HCT116 (cell line): ENCODE results near the gene TGFBI.

Experiments
- EGR1 ChIP-seq: IDR thresholded peaks from 2 replicates; pipeline ENCODE4 v1.6.1; 2012; ENCODE audit warnings: low read depth
- EZH2 ChIP-seq: fragments of 200-600 bp; sonication (generic); IDR thresholded peaks from 2 replicates; pipeline ENCODE4 v1.6.1; 2017; ENCODE audit warnings: antibody characterized with exemption, mixed run types
- EZH2phosphoT487 ChIP-seq: fragments of 200-600 bp; IDR thresholded peaks from 2 replicates; pipeline ENCODE4 v1.6.1; 2018; ENCODE audit warnings: antibody characterized with exemption, borderline replicate concordance
- FOSL1 ChIP-seq: IDR thresholded peaks from 2 replicates; pipeline ENCODE4 v1.6.1; 2012; ENCODE audit warnings: low read depth
- POLR2A ChIP-seq: IDR thresholded peaks from 2 replicates; pipeline ENCODE4 v1.7.0; 2011; ENCODE audit warnings: borderline replicate concordance; ENCODE audit not compliant: insufficient read depth, insufficient read length; ENCODE audit errors: extremely low read depth
- POLR2AphosphoS5 ChIP-seq: IDR thresholded peaks from 2 replicates; pipeline ENCODE4 v1.6.1; 2011; ENCODE audit warnings: mild to moderate bottlenecking, low read depth, low read length, moderate library complexity
- ZFX ChIP-seq: fragments of 450-650 bp; IDR thresholded peaks from 2 replicates; pipeline ENCODE4 v1.6.1; 2017
- ZNF274 ChIP-seq: fragments of 200-500 bp; sonication (Bioruptor generic); IDR thresholded peaks from 2 replicates; pipeline ENCODE4 v1.6.1; 2014; ENCODE audit warnings: mild to moderate bottlenecking, low read depth, low read length, inconsistent platforms
- TF ChIP-seq, protein P1 (sequence below), 3 experiments: fragments of 200-600 bp in 1 of 3; sonication (generic) in 1 of 3; IDR thresholded peaks in 2 of 3; conservative IDR thresholded peaks in 1 of 3; 2 replicates each; pipeline ENCODE4 v1.5.1; 2012 to 2017; ENCODE audit warnings: low read depth in 2 of 3, low read length in 2 of 3, antibody characterized with exemption in 1 of 3, borderline replicate concordance in 1 of 3, control low read depth in 1 of 3, mild to moderate bottlenecking in 1 of 3, mixed read lengths in 1 of 3, mixed run types in 1 of 3, moderate library complexity in 1 of 3; ENCODE audit not compliant: insufficient read depth in 1 of 3
- TF ChIP-seq, protein P2 (sequence below): IDR thresholded peaks from 2 replicates; pipeline ENCODE4 v1.6.1; 2011; ENCODE audit warnings: mild to moderate bottlenecking, low read length, moderate library complexity; ENCODE audit not compliant: insufficient replicate concordance; ENCODE audit errors: extremely low read depth
- TF ChIP-seq, protein P3 (sequence below): IDR thresholded peaks from 2 replicates; pipeline ENCODE4 v1.6.1; 2012; ENCODE audit warnings: low read depth

DNA sequence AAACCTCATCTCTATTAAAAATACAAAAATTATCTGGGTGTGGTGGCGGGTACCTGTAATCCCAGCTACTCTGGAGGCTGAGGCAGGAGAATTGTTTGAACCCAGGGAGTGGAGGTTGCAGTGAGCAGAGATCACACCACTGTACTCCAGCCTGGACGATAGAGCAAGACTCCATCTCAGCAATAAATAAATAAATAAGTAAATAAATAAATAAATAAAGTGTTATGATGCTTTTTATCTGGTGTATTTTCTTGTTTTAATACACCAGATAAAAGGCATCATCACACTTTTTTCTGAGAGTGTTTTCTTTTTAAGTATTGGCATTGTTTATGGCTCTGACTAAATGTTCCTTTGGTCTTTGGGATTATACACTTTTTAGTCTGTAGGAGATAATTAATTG is 49.8 kb upstream of the TGFBI start:
- TF ChIP-seq POLR2A (no peak), POLR2AphosphoS5 (no peak), ZFX (no peak), ZNF274 (no peak), EZH2 (no peak), EGR1 (no peak), EZH2phosphoT487 (no peak), FOSL1 (no peak)
- TF ChIP-seq, protein P1, sequence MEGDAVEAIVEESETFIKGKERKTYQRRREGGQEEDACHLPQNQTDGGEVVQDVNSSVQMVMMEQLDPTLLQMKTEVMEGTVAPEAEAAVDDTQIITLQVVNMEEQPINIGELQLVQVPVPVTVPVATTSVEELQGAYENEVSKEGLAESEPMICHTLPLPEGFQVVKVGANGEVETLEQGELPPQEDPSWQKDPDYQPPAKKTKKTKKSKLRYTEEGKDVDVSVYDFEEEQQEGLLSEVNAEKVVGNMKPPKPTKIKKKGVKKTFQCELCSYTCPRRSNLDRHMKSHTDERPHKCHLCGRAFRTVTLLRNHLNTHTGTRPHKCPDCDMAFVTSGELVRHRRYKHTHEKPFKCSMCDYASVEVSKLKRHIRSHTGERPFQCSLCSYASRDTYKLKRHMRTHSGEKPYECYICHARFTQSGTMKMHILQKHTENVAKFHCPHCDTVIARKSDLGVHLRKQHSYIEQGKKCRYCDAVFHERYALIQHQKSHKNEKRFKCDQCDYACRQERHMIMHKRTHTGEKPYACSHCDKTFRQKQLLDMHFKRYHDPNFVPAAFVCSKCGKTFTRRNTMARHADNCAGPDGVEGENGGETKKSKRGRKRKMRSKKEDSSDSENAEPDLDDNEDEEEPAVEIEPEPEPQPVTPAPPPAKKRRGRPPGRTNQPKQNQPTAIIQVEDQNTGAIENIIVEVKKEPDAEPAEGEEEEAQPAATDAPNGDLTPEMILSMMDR (IDR thresholded peaks at IDR 0.05 in 2 of 3, conservative IDR thresholded peaks at IDR 0.05 in 1 of 3; ENCODE audit: borderline replicate concordance in 1 of 3, insufficient read depth in 1 of 3, low read depth in 2 of 3, low read length in 2 of 3) = no peak
- TF ChIP-seq, protein P2, sequence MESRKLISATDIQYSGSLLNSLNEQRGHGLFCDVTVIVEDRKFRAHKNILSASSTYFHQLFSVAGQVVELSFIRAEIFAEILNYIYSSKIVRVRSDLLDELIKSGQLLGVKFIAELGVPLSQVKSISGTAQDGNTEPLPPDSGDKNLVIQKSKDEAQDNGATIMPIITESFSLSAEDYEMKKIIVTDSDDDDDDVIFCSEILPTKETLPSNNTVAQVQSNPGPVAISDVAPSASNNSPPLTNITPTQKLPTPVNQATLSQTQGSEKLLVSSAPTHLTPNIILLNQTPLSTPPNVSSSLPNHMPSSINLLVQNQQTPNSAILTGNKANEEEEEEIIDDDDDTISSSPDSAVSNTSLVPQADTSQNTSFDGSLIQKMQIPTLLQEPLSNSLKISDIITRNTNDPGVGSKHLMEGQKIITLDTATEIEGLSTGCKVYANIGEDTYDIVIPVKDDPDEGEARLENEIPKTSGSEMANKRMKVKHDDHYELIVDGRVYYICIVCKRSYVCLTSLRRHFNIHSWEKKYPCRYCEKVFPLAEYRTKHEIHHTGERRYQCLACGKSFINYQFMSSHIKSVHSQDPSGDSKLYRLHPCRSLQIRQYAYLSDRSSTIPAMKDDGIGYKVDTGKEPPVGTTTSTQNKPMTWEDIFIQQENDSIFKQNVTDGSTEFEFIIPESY = no peak
- TF ChIP-seq, protein P3, sequence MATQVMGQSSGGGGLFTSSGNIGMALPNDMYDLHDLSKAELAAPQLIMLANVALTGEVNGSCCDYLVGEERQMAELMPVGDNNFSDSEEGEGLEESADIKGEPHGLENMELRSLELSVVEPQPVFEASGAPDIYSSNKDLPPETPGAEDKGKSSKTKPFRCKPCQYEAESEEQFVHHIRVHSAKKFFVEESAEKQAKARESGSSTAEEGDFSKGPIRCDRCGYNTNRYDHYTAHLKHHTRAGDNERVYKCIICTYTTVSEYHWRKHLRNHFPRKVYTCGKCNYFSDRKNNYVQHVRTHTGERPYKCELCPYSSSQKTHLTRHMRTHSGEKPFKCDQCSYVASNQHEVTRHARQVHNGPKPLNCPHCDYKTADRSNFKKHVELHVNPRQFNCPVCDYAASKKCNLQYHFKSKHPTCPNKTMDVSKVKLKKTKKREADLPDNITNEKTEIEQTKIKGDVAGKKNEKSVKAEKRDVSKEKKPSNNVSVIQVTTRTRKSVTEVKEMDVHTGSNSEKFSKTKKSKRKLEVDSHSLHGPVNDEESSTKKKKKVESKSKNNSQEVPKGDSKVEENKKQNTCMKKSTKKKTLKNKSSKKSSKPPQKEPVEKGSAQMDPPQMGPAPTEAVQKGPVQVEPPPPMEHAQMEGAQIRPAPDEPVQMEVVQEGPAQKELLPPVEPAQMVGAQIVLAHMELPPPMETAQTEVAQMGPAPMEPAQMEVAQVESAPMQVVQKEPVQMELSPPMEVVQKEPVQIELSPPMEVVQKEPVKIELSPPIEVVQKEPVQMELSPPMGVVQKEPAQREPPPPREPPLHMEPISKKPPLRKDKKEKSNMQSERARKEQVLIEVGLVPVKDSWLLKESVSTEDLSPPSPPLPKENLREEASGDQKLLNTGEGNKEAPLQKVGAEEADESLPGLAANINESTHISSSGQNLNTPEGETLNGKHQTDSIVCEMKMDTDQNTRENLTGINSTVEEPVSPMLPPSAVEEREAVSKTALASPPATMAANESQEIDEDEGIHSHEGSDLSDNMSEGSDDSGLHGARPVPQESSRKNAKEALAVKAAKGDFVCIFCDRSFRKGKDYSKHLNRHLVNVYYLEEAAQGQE = no peak
